HepG2 (cell line): ENCODE data around the gene CHMP1B. TPM values are rescaled to one million over a fixed set of nuclear protein-coding genes. Genes with fewer than 3 reads are reported as not detected.

Experiments used
- ASH2L ChIP-seq: fragments of 300-600, 200-600 bp; sonication (generic); IDR thresholded peaks from 2 replicates; pipeline ENCODE4 v1.7.0; 2017; ENCODE audit warnings: low read depth, mild to moderate bottlenecking, moderate library complexity, mixed read lengths, low read length; ENCODE audit not compliant: insufficient read length
- BRD4 ChIP-seq: sonication (generic); formaldehyde crosslinking; IDR thresholded peaks from 2 replicates; pipeline ENCODE4 v1.4.0; 2020; ENCODE audit warnings: missing genetic modification reagents
- CBX5 ChIP-seq: sonication (generic); formaldehyde crosslinking; IDR thresholded peaks from 2 replicates; pipeline ENCODE4 v1.4.0; 2020; ENCODE audit warnings: missing genetic modification reagents, borderline replicate concordance
- CC2D1A ChIP-seq: sonication (generic); formaldehyde crosslinking; IDR thresholded peaks from 2 replicates; pipeline ENCODE4 v1.8.1; 2023; ENCODE audit warnings: mild to moderate bottlenecking, missing genetic modification reagents
- FOXO1 ChIP-seq: sonication (generic); formaldehyde crosslinking; IDR thresholded peaks from 2 replicates; pipeline ENCODE4 v1.4.0; 2020; ENCODE audit warnings: missing genetic modification reagents
- MEIS1 ChIP-seq: sonication (generic); formaldehyde crosslinking; IDR thresholded peaks from 2 replicates; pipeline ENCODE4 v1.9.0; 2021; ENCODE audit warnings: mild to moderate bottlenecking, missing genetic modification reagents, moderate library complexity, borderline replicate concordance
- MTERF4 ChIP-seq: sonication (generic); formaldehyde crosslinking; IDR thresholded peaks from 2 replicates; pipeline ENCODE4 v1.8.0; 2023; ENCODE audit warnings: mild to moderate bottlenecking, missing genetic modification reagents
- NCOA1 ChIP-seq: sonication (generic); formaldehyde crosslinking; IDR thresholded peaks from 2 replicates; pipeline ENCODE4 v1.9.0; 2021; ENCODE audit warnings: missing genetic modification reagents
- NRL ChIP-seq: sonication (generic); formaldehyde crosslinking; IDR thresholded peaks from 2 replicates; pipeline ENCODE4 v1.5.0; 2020; ENCODE audit warnings: missing genetic modification reagents, mild to moderate bottlenecking, moderate library complexity, borderline replicate concordance
- SIN3A ChIP-seq: IDR thresholded peaks from 2 replicates; pipeline ENCODE4 v1.6.1; 2011; ENCODE audit warnings: low read depth, mild to moderate bottlenecking, control low read depth, low read length, borderline replicate concordance
- ZBTB40 ChIP-seq, 2 experiments: fragments of 450-650 bp in 1 of 2; sonication (generic) in 1 of 2; formaldehyde crosslinking in 1 of 2; IDR thresholded peaks; 2 replicates each; pipeline versions ENCODE4 v1.6.1 to v1.8.0; 2016 to 2022; ENCODE audit warnings: antibody characterized with exemption in 1 of 2, mild to moderate bottlenecking in 1 of 2, missing genetic modification reagents in 1 of 2
- ZEB1 ChIP-seq: IDR thresholded peaks from 2 replicates; pipeline ENCODE4 v1.6.1; 2012; ENCODE audit warnings: mild to moderate bottlenecking, low read depth, inconsistent platforms; ENCODE audit not compliant: insufficient replicate concordance
- ZIK1 ChIP-seq: sonication (generic); formaldehyde crosslinking; IDR thresholded peaks from 2 replicates; pipeline ENCODE4 v1.5.0; 2020; ENCODE audit warnings: mild to moderate bottlenecking, low read depth, missing genetic modification reagents, borderline replicate concordance
- ZNF160 ChIP-seq: sonication (generic); formaldehyde crosslinking; IDR thresholded peaks from 2 replicates; pipeline ENCODE4 v1.8.0; 2022; ENCODE audit warnings: mild to moderate bottlenecking, inconsistent platforms, missing genetic modification reagents
- ZNF292 ChIP-seq: sonication (generic); formaldehyde crosslinking; IDR thresholded peaks from 2 replicates; pipeline ENCODE4 v1.8.1; 2022; ENCODE audit warnings: mild to moderate bottlenecking, low read depth, missing genetic modification reagents, borderline replicate concordance
- ZNF616 ChIP-seq: sonication (generic); formaldehyde crosslinking; IDR thresholded peaks from 2 replicates; pipeline ENCODE4 v1.5.0; 2020; ENCODE audit warnings: low read depth, mild to moderate bottlenecking, missing genetic modification reagents
- ZNF800 ChIP-seq: sonication (generic); formaldehyde crosslinking; IDR thresholded peaks from 2 replicates; pipeline ENCODE4 v1.4.0; 2020; ENCODE audit warnings: missing genetic modification reagents
- polyA plus RNA-seq, 8 experiments: library from polyadenylated mRNA; depleted of rRNA in 3 of 8; stranded (reverse) in 7 of 8; unstranded in 1 of 8; fragments of >200 nt; fragmentation: Illumina TruSeq in 4 of 8; extraction: Trizol in 4 of 8; gene quantifications; 2 replicates each; pipeline versions ENCODE4 v1.2.1 to v1.2.3, GENCODE V29; 2011 to 2016; ENCODE audit warnings: low read depth in 4 of 8, missing spikeins in 1 of 8, mixed read lengths in 1 of 8; ENCODE audit not compliant: insufficient read depth in 1 of 8
- total RNA-seq, 5 experiments: library from RNA; depleted of rRNA; stranded (reverse); fragments of >200 nt; fragmentation: Illumina TruSeq; extraction: Trizol; gene quantifications; 2 replicates each; pipeline ENCODE4 v1.2.3, GENCODE V29; 2016; ENCODE audit warnings: low read depth in 1 of 5

The CHMP1B gene
- total and polyA plus RNA-seq, 2 of the 13 experiments (the other 11 are each of a cell fraction or from before 2014, with no cell fraction given), result 18.8 to 20.2 TPM

- TF ChIP-seq ZBTB40 (IDR thresholded peaks at IDR 0.05), result no peak
- no peak for TF ChIP-seq ZBTB40 (CRISPR knock-in tag; IDR thresholded peaks at IDR 0.05)
- TF ChIP-seq SIN3A, result no peak
- no peak for TF ChIP-seq NCOA1 (CRISPR knock-in tag)
- no peak for TF ChIP-seq ZIK1 (CRISPR knock-in tag)
- peak; percentile 48 for TF ChIP-seq ASH2L
- 0 out of 2 replicates have a peak, but pooled peaks have one; percentile 22 for TF ChIP-seq CBX5 (CRISPR knock-in tag)
- peak; percentile 71; the same call in 1 of the 2 replicates for TF ChIP-seq ZNF292
- TF ChIP-seq ZNF160 (CRISPR knock-in tag), result no peak
- TF ChIP-seq CC2D1A (CRISPR knock-in tag), result no peak
- TF ChIP-seq BRD4, result no peak
- TF ChIP-seq ZEB1, result no peak
- no peak for TF ChIP-seq NRL (CRISPR knock-in tag)
- TF ChIP-seq ZNF616 (CRISPR knock-in tag), result no peak
- TF ChIP-seq MEIS1 (CRISPR knock-in tag), result no peak
- TF ChIP-seq MTERF4, result no peak
- no peak for TF ChIP-seq FOXO1 (CRISPR knock-in tag)
- TF ChIP-seq ZNF800 (CRISPR knock-in tag), result no peak
Measured at GRCh38 chr18:11885278-11885947, 34.2 kb downstream of the CHMP1B start (continued).
